Nephron (organoid): ENCODE results near the gene ZNF772.

Experiments
- H3K27ac Mint-ChIP-seq, 3 experiments: 2 replicates each; pipeline ENCODE4 v1.8.0; 2020; ENCODE audit warnings: mixed read lengths in 3 of 3, mild to moderate bottlenecking in 2 of 3, moderate library complexity in 1 of 3
- H3K27me3 Mint-ChIP-seq: 2 replicates; pipeline ENCODE4 v1.8.0; 2021; ENCODE audit warnings: low read depth, mild to moderate bottlenecking, moderate library complexity, mixed read lengths
- H3K36me3 Mint-ChIP-seq: 2 replicates; pipeline ENCODE4 v1.8.0; 2020; ENCODE audit warnings: low read depth, mixed read lengths
- H3K4me1 Mint-ChIP-seq: 2 replicates; pipeline ENCODE4 v1.8.0; 2020; ENCODE audit warnings: mixed read lengths
- H3K4me3 Mint-ChIP-seq, 3 experiments: 2 replicates each; pipeline ENCODE4 v1.8.0; 2020; ENCODE audit warnings: mild to moderate bottlenecking in 3 of 3, mixed read lengths in 3 of 3, moderate library complexity in 2 of 3
- H3K9me3 Mint-ChIP-seq: 2 replicates; pipeline ENCODE4 v1.8.0; 2020; ENCODE audit warnings: mixed read lengths
- TF ChIP-seq, protein P1 (sequence below), 3 experiments: fragments of 200-600 bp; sonication (generic); IDR thresholded peaks; one replicate each; pipeline ENCODE4 v1.5.0; 2021; ENCODE audit warnings: antibody characterized with exemption in 3 of 3; ENCODE audit not compliant: unreplicated experiment in 3 of 3

Gene ZNF772

GRCh38 chr19:57435062-57435978 is 42.0 kb downstream of the ZNF772 start, which contains the start of gene ZNF749:
TSS of gene ZNF749 (plus strand) at chr19:57435325. CDS start at chr19:57435579, 254 bp downstream.
- Mint-ChIP-seq H3K4me3 (peak within 1 kb of the TSS; percentile 95 to 97 (median 96)), H3K27ac (peak within 1 kb of the TSS; percentile 71 to 93 (median 88)), H3K27me3 (no peaks in the 10 kb centered on the region)

GRCh38 chr19:57434386-57435061 is 42.8 kb downstream of the ZNF772 start:
- Mint-ChIP-seq H3K27me3 (no peaks in the 10 kb centered on the region), H3K27ac (peak overlapping the region; percentile 71 to 93 (median 88)), H3K4me1 (peaks cover 16% of the 10 kb centered on the region), H3K9me3 (peaks cover 25% of the 10 kb centered on the region), H3K4me3 (peak overlapping the region; percentile 95 to 97 (median 96)), H3K36me3 (peaks cover 64% of the 10 kb centered on the region)
- TF ChIP-seq, protein P1, sequence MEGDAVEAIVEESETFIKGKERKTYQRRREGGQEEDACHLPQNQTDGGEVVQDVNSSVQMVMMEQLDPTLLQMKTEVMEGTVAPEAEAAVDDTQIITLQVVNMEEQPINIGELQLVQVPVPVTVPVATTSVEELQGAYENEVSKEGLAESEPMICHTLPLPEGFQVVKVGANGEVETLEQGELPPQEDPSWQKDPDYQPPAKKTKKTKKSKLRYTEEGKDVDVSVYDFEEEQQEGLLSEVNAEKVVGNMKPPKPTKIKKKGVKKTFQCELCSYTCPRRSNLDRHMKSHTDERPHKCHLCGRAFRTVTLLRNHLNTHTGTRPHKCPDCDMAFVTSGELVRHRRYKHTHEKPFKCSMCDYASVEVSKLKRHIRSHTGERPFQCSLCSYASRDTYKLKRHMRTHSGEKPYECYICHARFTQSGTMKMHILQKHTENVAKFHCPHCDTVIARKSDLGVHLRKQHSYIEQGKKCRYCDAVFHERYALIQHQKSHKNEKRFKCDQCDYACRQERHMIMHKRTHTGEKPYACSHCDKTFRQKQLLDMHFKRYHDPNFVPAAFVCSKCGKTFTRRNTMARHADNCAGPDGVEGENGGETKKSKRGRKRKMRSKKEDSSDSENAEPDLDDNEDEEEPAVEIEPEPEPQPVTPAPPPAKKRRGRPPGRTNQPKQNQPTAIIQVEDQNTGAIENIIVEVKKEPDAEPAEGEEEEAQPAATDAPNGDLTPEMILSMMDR (IDR thresholded peaks at IDR 0.05; ENCODE audit: unreplicated experiment in 3 of 3): no peak

More at GRCh38 chr19:57435062-57435978, 42.0 kb downstream of the ZNF772 start, which contains the start of gene ZNF749:
- TF ChIP-seq, protein P1 (IDR thresholded peaks at IDR 0.05; ENCODE audit: unreplicated experiment in 3 of 3): no peak
- Mint-ChIP-seq H3K36me3 (peaks cover 68% of the 10 kb centered on the region), H3K9me3 (peaks cover 33% of the 10 kb centered on the region), H3K4me1 (peaks cover 16% of the 10 kb centered on the region)

DNA sequence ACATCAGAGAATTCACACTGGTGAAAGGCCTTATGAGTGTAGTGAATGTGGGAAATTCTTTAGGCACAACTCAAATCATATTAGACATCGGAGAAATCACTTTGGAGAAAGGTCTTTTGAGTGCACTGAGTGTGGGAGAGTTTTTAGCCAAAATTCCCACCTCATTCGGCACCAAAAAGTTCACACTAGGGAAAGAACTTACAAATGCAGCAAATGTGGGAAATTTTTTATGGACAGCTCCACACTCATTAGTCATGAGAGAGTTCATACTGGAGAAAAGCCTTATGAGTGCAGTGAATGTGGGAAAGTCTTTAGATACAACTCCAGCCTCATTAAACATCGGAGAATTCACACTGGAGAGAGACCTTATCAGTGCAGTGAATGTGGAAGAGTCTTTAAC is 56.3 kb downstream of the ZNF772 start:
- Mint-ChIP-seq H3K36me3 (peaks cover 73% of the 10 kb centered on the region), H3K4me1 (no peaks in the 10 kb centered on the region), H3K27ac (no peak overlapping the region), H3K9me3 (peaks cover 42% of the 10 kb centered on the region), H3K27me3 (no peaks in the 10 kb centered on the region), H3K4me3 (no peak overlapping the region)
- TF ChIP-seq, protein P1 (IDR thresholded peaks at IDR 0.05; ENCODE audit: unreplicated experiment in 3 of 3): no peak

DNA sequence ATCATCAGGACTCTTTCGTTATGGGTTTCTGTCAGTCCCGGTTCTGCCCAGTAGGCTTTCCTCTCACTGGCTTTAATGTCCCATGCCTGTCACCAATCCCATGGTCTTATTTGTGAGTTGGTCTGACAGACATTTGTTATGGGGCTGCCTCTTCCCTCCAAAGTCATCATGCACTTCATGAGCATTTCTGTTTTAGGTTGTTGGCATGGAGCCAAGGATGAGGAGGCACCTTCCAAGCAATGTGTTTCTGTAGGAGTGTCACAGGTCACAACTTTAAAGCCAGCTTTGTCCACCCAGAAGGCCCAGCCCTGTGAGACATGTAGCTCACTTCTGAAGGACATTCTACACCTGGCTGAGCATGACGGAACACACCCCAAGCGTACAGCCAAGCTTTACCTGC is 57.9 kb downstream of the ZNF772 start:
- TF ChIP-seq, protein P1 (IDR thresholded peaks at IDR 0.05; ENCODE audit: unreplicated experiment in 3 of 3): no peak
- no peaks in the 10 kb centered on the region for H3K4me1 Mint-ChIP-seq
- peaks cover 47% of the 10 kb centered on the region for H3K9me3 Mint-ChIP-seq
- no peak overlapping the region for H3K4me3 Mint-ChIP-seq
- no peak overlapping the region for H3K27ac Mint-ChIP-seq
- H3K36me3 Mint-ChIP-seq: peaks cover 78% of the 10 kb centered on the region
- peaks cover 4% of the 10 kb centered on the region for H3K27me3 Mint-ChIP-seq
